Endothelial cell of umbilical vein (primary cell): ENCODE results near the gene YBX1. TPM values are rescaled to one million over a fixed set of nuclear protein-coding genes. Genes with fewer than 3 reads are reported as not detected.
"Not testable (repeated sequence)": the region's sequence is repeated elsewhere in the genome, so short reads cannot be mapped to it uniquely, and the experiment has no call there.

Source experiments
- BruUV-seq: library from RNA; stranded (reverse); fragments of 400-500 nt; replicated peaks from 2 replicates; lab custom pipeline; 2021; lab: Mats Ljungman, UMichigan
- CTCF ChIA-PET: fragments of 300-600, 350-600 bp; sonication (Branson Sonifier 250); formaldehyde crosslinking; loops from one replicate; lab custom pipeline; 2021; ENCODE audit warnings: antibody characterized with exemption, inconsistent platforms; lab: Charles Lee
- POLR2A ChIA-PET: fragments of 300-600, 350-600 bp; sonication (Branson Sonifier 250); formaldehyde crosslinking; loops from one replicate; lab custom pipeline; 2021; ENCODE audit warnings: antibody characterized with exemption, inconsistent platforms; lab: Charles Lee
- DNase-seq: peaks from one replicate; pipeline ENCODE4 v3.0.0-alpha.2; 2011; ENCODE audit warnings: low read depth, low spot score
- FAIRE-seq: peaks from 2 replicates; lab custom pipeline; 2011; peaks lifted over from hg19 to GRCh38; lab: Jason Lieb, UNC
- H2AFZ ChIP-seq: 2 replicates; pipeline ENCODE4 v1.6.0; 2012; ENCODE audit warnings: low read depth, low read length, control low read depth, inconsistent platforms
- H3K27ac ChIP-seq: 2 replicates; pipeline ENCODE4 v1.5.1; 2011; ENCODE audit warnings: low read depth, mild to moderate bottlenecking, control low read depth, low read length, moderate library complexity; ENCODE audit not compliant: insufficient read depth
- H3K27me3 ChIP-seq, 2 experiments: 2 replicates each; pipeline versions ENCODE4 v1.6.0 to v1.6.1; 2011; ENCODE audit warnings: low read length in 2 of 2, mixed read lengths in 1 of 2; ENCODE audit not compliant: control insufficient read depth in 2 of 2, insufficient read depth in 2 of 2
- H3K36me3 ChIP-seq, 2 experiments: 2 replicates in 1 of 2; 3 replicates in 1 of 2; pipeline ENCODE4 v1.5.1; 2011; ENCODE audit warnings: low read length in 2 of 2, mild to moderate bottlenecking in 1 of 2, moderate library complexity in 1 of 2; ENCODE audit not compliant: control insufficient read depth in 2 of 2, insufficient read depth in 2 of 2; ENCODE audit errors: extremely low read depth in 1 of 2
- H3K4me1 ChIP-seq: 3 replicates; pipeline ENCODE4 v1.5.1; 2011; ENCODE audit warnings: mild to moderate bottlenecking, low read length; ENCODE audit not compliant: control insufficient read depth, insufficient read depth; ENCODE audit errors: extremely low read depth
- H3K4me2 ChIP-seq: 2 replicates; pipeline ENCODE4 v1.6.1; 2011; ENCODE audit warnings: low read length, control low read depth, mixed read lengths; ENCODE audit not compliant: insufficient read depth
- H3K4me3 ChIP-seq, 3 experiments: fragments of 200-600 bp in 1 of 3; sonication (generic), shearing (Covaris generic) in 1 of 3; replicated peaks in 1 of 3; 2 replicates each; pipeline ENCODE4 v1.5.1; 2011 to 2016; ENCODE audit warnings: control low read depth in 3 of 3, low read length in 3 of 3, mild to moderate bottlenecking in 2 of 3, inconsistent platforms in 1 of 3, low read depth in 1 of 3, moderate library complexity in 1 of 3; ENCODE audit not compliant: insufficient read depth in 1 of 3
- H3K79me2 ChIP-seq: 2 replicates; pipeline ENCODE4 v1.6.0; 2012; ENCODE audit warnings: low read length, inconsistent platforms; ENCODE audit not compliant: control insufficient read depth, insufficient read depth
- H3K9ac ChIP-seq: replicated peaks from 2 replicates; pipeline ENCODE3; 2011; ENCODE audit warnings: low read length, control low read depth; ENCODE audit not compliant: insufficient read depth; ENCODE audit errors: extremely low read depth
- H3K9me1 ChIP-seq: replicated peaks from 3 replicates; pipeline ENCODE4 v1.6.0; 2011; ENCODE audit warnings: mild to moderate bottlenecking, low read length; ENCODE audit not compliant: control insufficient read depth, insufficient read depth; ENCODE audit errors: extremely low read depth
- H3K9me3 ChIP-seq: replicated peaks from 2 replicates; pipeline ENCODE4 v1.5.1; 2012; ENCODE audit warnings: low read length, inconsistent platforms; ENCODE audit not compliant: control insufficient read depth, insufficient read depth
- H4K20me1 ChIP-seq: replicated peaks from 2 replicates; pipeline ENCODE3; 2011; ENCODE audit warnings: mild to moderate bottlenecking, low read length; ENCODE audit not compliant: control insufficient read depth, insufficient read depth; ENCODE audit errors: extremely low read depth
- EZH2 ChIP-seq: IDR thresholded peaks from 2 replicates; pipeline ENCODE4 v1.6.1; 2012; ENCODE audit warnings: borderline replicate concordance, low read depth, mild to moderate bottlenecking, moderate library complexity, low read length, inconsistent platforms; ENCODE audit not compliant: severe bottlenecking
- FOS ChIP-seq: IDR thresholded peaks from 2 replicates; pipeline ENCODE4 v1.6.1; 2011; ENCODE audit warnings: mild to moderate bottlenecking, low read length, moderate library complexity, borderline replicate concordance; ENCODE audit not compliant: insufficient read depth
- GATA2 ChIP-seq: IDR thresholded peaks from 2 replicates; pipeline ENCODE4 v1.7.0; 2011; ENCODE audit warnings: low read depth, mild to moderate bottlenecking, moderate library complexity, mixed read lengths, low read length; ENCODE audit not compliant: insufficient read length, insufficient read depth
- JUN ChIP-seq: IDR thresholded peaks from 2 replicates; pipeline ENCODE4 v1.6.1; 2011; ENCODE audit warnings: borderline replicate concordance, low read depth; ENCODE audit not compliant: insufficient read length, insufficient read depth
- MYC ChIP-seq: IDR thresholded peaks from one replicate; pipeline ENCODE4 v1.6.1; 2011; ENCODE audit warnings: mild to moderate bottlenecking, low read depth, low read length
- POLR2A ChIP-seq: IDR thresholded peaks from 2 replicates; pipeline ENCODE4 v1.6.1; 2012; ENCODE audit warnings: low read depth, mild to moderate bottlenecking, control low read depth, low read length
- POLR2AphosphoS5 ChIP-seq: IDR thresholded peaks from 2 replicates; pipeline ENCODE4 v1.6.1; 2012; ENCODE audit warnings: low read depth, mild to moderate bottlenecking, control low read depth, low read length, moderate library complexity; ENCODE audit not compliant: insufficient read depth
- dilution Hi-C: fragments of 300-500 bp; cut with MboI; formaldehyde crosslinking; loops from one replicate; pipeline ENCODE4 v1.15.0; 2019; ENCODE audit warnings: low sequenced_read_pairs; ENCODE audit not compliant: extremely low pct_ligation_motif_present
- intact Hi-C: fragments of 100-400 bp; cut with micrococcal nuclease; formaldehyde crosslinking; loops from one replicate; pipeline ENCODE4 v1.10.0; 2022
- polyA plus RNA-seq, 4 experiments: library from polyadenylated mRNA; depleted of rRNA in 3 of 4; stranded (reverse) in 3 of 4; unstranded in 1 of 4; fragments of >200 nt; gene quantifications; 2 replicates each; pipeline versions ENCODE4 v1.2.1 to v1.2.3, GENCODE V29; 2011 to 2012; ENCODE audit warnings: missing spikeins in 1 of 4
- total RNA-seq: library from RNA; stranded (reverse); gene quantifications from 2 replicates; pipeline ENCODE4 v1.2.3, GENCODE V29; 2021
- TF ChIP-seq, protein P1 (sequence below), 2 donors: IDR thresholded peaks; 1 replicate in 1 of 2; 2 replicates in 1 of 2; pipeline ENCODE4 v1.5.1; 2011; ENCODE audit warnings: low read length in 2 of 2, mild to moderate bottlenecking in 2 of 2, moderate library complexity in 2 of 2, control low read depth in 1 of 2, inconsistent platforms in 1 of 2, low read depth in 1 of 2; ENCODE audit not compliant: insufficient read depth in 1 of 2; ENCODE audit errors: extremely low read depth in 1 of 2
- TF ChIP-seq, protein P2 (sequence below): IDR thresholded peaks from 2 replicates; pipeline ENCODE4 v1.6.1; 2011; ENCODE audit not compliant: insufficient read depth, insufficient read length

Gene YBX1
- total and polyA plus RNA-seq, 2 donors (not counting 3 experiments of a cell fraction or from before 2014, with no cell fraction given): 430 to 783 TPM

DNA sequence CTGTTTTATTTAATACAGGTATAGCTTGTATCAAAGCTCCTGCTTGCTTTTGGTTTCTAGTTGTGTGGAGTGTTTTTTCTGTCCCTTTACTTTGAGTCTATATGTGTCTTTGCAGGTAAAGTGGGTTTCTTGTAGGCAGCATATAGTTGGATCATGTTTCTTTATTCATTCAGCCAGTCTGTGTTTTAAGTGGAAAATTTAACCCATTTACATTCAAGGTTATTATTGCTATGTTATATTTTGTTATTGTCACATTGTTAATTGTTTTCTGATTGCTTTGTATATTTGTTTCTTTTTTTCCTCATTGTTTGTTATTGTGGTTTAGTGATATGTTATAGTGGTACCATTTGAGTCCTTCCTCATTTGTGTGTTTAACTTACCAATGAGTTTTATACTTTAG lies 31.1 kb downstream of the YBX1 start:
- peaks cover 13% of the 10 kb centered on the region for H3K79me2 ChIP-seq
- no TSS peak for BruUV-seq

DNA sequence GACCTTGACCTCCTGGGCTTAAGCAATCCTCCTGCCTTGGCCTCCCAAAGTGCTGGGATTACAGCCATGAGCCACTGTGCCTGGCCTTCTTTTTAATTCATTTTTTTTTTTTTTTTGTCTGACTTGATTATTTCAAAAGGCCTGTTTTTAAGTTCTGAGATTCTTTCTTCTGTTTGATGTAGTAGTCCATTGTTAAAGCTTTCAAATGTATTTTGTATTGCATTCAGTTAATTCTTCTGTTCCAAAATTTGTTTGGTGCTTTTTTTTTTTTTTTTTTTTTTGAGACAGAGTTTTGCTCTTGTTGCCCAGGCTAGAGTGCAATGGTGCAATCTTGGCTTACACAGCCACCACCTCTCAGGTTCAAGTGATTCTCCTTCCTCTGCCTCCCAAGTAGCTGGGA lies 32.2 kb downstream of the YBX1 start:
- H3K4me1 ChIP-seq, H3K9me3 ChIP-seq, intact Hi-C loops, H2AFZ ChIP-seq, H3K27me3 ChIP-seq, H3K4me2 ChIP-seq, BruUV-seq, H3K4me3 ChIP-seq, H3K9me1 ChIP-seq, FAIRE-seq, H3K36me3 ChIP-seq, H4K20me1 ChIP-seq, DNase-seq, dilution Hi-C loops, POLR2A ChIA-PET, H3K9ac ChIP-seq, H3K27ac ChIP-seq: not testable (repeated sequence)
- H3K79me2 ChIP-seq: peaks cover 13% of the 10 kb centered on the region
- CTCF ChIA-PET: interaction anchor here (0.8 kb wide), 1 partner anchor 22 kb away, joined by 3 read pairs; no protein-coding TSS in a partner anchor

More for the DNA sequence above, 31.1 kb downstream of the YBX1 start:
- H3K4me1 ChIP-seq: no peaks in the 10 kb centered on the region
- H3K27ac ChIP-seq: no peak overlapping the region
- no peaks in the 10 kb centered on the region for H3K9me3 ChIP-seq
- CTCF ChIA-PET: no interaction called here
- FAIRE-seq (no peak), DNase-seq (no peak)
- POLR2A ChIA-PET: no interaction called here
- no peak overlapping the region for H3K4me2 ChIP-seq
- no peaks in the 10 kb centered on the region for H4K20me1 ChIP-seq
- no peak overlapping the region for H3K9ac ChIP-seq
- H3K9me1 ChIP-seq: no peaks in the 10 kb centered on the region
- H3K36me3 ChIP-seq: peaks cover 1 to 3% of the 10 kb centered on the region in 2 experiments
- TF ChIP-seq POLR2AphosphoS5 (no peak), JUN (no peak), EZH2 (no peak), MYC (no peak), FOS (no peak), GATA2 (no peak), POLR2A (no peak)
- TF ChIP-seq, protein P1, sequence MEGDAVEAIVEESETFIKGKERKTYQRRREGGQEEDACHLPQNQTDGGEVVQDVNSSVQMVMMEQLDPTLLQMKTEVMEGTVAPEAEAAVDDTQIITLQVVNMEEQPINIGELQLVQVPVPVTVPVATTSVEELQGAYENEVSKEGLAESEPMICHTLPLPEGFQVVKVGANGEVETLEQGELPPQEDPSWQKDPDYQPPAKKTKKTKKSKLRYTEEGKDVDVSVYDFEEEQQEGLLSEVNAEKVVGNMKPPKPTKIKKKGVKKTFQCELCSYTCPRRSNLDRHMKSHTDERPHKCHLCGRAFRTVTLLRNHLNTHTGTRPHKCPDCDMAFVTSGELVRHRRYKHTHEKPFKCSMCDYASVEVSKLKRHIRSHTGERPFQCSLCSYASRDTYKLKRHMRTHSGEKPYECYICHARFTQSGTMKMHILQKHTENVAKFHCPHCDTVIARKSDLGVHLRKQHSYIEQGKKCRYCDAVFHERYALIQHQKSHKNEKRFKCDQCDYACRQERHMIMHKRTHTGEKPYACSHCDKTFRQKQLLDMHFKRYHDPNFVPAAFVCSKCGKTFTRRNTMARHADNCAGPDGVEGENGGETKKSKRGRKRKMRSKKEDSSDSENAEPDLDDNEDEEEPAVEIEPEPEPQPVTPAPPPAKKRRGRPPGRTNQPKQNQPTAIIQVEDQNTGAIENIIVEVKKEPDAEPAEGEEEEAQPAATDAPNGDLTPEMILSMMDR (IDR thresholded peaks at IDR 0.05; ENCODE audit: extremely low read depth in 1 of 2, insufficient read depth in 1 of 2, low read depth in 1 of 2, low read length in 2 of 2): no peak
- TF ChIP-seq, protein P2, sequence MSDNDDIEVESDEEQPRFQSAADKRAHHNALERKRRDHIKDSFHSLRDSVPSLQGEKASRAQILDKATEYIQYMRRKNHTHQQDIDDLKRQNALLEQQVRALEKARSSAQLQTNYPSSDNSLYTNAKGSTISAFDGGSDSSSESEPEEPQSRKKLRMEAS: no peak
- dilution Hi-C loops (no loop called here), intact Hi-C loops (no loop called here)
- H2AFZ ChIP-seq: no peak overlapping the region
- H3K4me3 ChIP-seq: no peak overlapping the region
- H3K27me3 ChIP-seq: no peaks in the 10 kb centered on the region
